H9 (cell line): Measurements from ENCODE around the gene SP140L. TPM values are rescaled to one million over a fixed set of nuclear protein-coding genes. Genes with fewer than 3 reads are reported as not detected.
"Not testable (repeated sequence)": the region's sequence is repeated elsewhere in the genome, so short reads cannot be mapped to it uniquely, and the experiment has no call there.

Experiments
- DNase-seq: peaks from one replicate; pipeline ENCODE4 v3.0.0-alpha.2; 2017
- H2AFZ ChIP-seq: one replicate; pipeline ENCODE4 v1.6.1; 2013; ENCODE audit warnings: mild to moderate bottlenecking, low read length, control low read depth, moderate library complexity
- H2AK5ac ChIP-seq: 2 replicates; pipeline ENCODE4 v1.6.1; 2013; ENCODE audit warnings: low read length, control low read depth, mixed read lengths; ENCODE audit not compliant: insufficient read length
- H2BK120ac ChIP-seq: one replicate; pipeline ENCODE4 v1.6.1; 2013; ENCODE audit warnings: low read depth, mild to moderate bottlenecking, low read length, control low read depth, inconsistent platforms; ENCODE audit not compliant: poor library complexity, severe bottlenecking
- H2BK12ac ChIP-seq: 2 replicates; pipeline ENCODE4 v1.6.1; 2013; ENCODE audit warnings: low read length, control low read depth, mixed read lengths, low read depth; ENCODE audit not compliant: insufficient read length
- H2BK15ac ChIP-seq: 2 replicates; pipeline ENCODE4 v1.6.1; 2013; ENCODE audit warnings: low read depth, low read length, control low read depth
- H2BK20ac ChIP-seq: one replicate; pipeline ENCODE4 v1.6.1; 2013; ENCODE audit warnings: low read depth, mild to moderate bottlenecking, low read length, control low read depth, inconsistent platforms; ENCODE audit not compliant: poor library complexity, severe bottlenecking
- H2BK5ac ChIP-seq: 2 replicates; pipeline ENCODE4 v1.6.1; 2013; ENCODE audit warnings: low read length, control low read depth, mixed read lengths; ENCODE audit not compliant: insufficient read length
- H3K14ac ChIP-seq: 2 replicates; pipeline ENCODE4 v1.6.1; 2013; ENCODE audit warnings: low read length, control low read depth; ENCODE audit not compliant: insufficient read depth
- H3K18ac ChIP-seq: 2 replicates; pipeline ENCODE4 v1.6.1; 2013; ENCODE audit warnings: low read depth, mild to moderate bottlenecking, mixed read lengths, low read length, control low read depth; ENCODE audit not compliant: insufficient read length
- H3K23ac ChIP-seq: 2 replicates; pipeline ENCODE4 v1.6.1; 2013; ENCODE audit warnings: low read length, control low read depth, mixed read lengths, low read depth; ENCODE audit not compliant: insufficient read length
- H3K23me2 ChIP-seq: 2 replicates; pipeline ENCODE4 v1.6.1; 2013; ENCODE audit warnings: low read depth, mild to moderate bottlenecking, mixed read lengths, low read length, control low read depth; ENCODE audit not compliant: insufficient read length, poor library complexity, severe bottlenecking
- H3K27ac ChIP-seq: 2 replicates; pipeline ENCODE4 v1.5.1; 2013; ENCODE audit warnings: low read length, control low read depth, mixed read lengths, low read depth; ENCODE audit not compliant: insufficient read length
- H3K27me3 ChIP-seq: 2 replicates; pipeline ENCODE4 v1.6.1; 2013; ENCODE audit warnings: low read length, control low read depth, inconsistent platforms; ENCODE audit not compliant: insufficient read depth
- H3K4ac ChIP-seq: 2 replicates; pipeline ENCODE4 v1.6.1; 2013; ENCODE audit warnings: low read depth, mild to moderate bottlenecking, control low read depth, inconsistent platforms, low read length, moderate library complexity
- H3K4me1 ChIP-seq: 2 replicates; pipeline ENCODE4 v1.6.1; 2013; ENCODE audit warnings: low read length, control low read depth, inconsistent platforms; ENCODE audit not compliant: insufficient read depth
- H3K4me2 ChIP-seq: 2 replicates; pipeline ENCODE4 v1.6.1; 2013; ENCODE audit warnings: low read length, control low read depth, mixed read lengths; ENCODE audit not compliant: insufficient read length, insufficient read depth
- H3K56ac ChIP-seq: 2 replicates; pipeline ENCODE4 v1.6.1; 2013; ENCODE audit warnings: low read depth, mild to moderate bottlenecking, mixed read lengths, low read length, control low read depth; ENCODE audit not compliant: insufficient read length
- H3K79me1 ChIP-seq: 2 replicates; pipeline ENCODE4 v1.6.1; 2013; ENCODE audit warnings: low read depth, mild to moderate bottlenecking, moderate library complexity, low read length, control low read depth, inconsistent platforms; ENCODE audit not compliant: insufficient read depth, poor library complexity, severe bottlenecking
- H3K79me2 ChIP-seq: 2 replicates; pipeline ENCODE4 v1.6.1; 2013; ENCODE audit warnings: low read length, control low read depth, inconsistent platforms; ENCODE audit not compliant: insufficient read depth
- H3K9ac ChIP-seq: 2 replicates; pipeline ENCODE4 v1.6.1; 2013; ENCODE audit warnings: low read length, control low read depth, mixed read lengths; ENCODE audit not compliant: insufficient read length; ENCODE audit errors: extremely low read depth
- H3K9me3 ChIP-seq: one replicate; pipeline ENCODE4 v1.6.1; 2013; ENCODE audit warnings: low read depth, low read length, inconsistent platforms; ENCODE audit not compliant: control insufficient read depth
- H3T11ph ChIP-seq: one replicate; pipeline ENCODE4 v1.6.1; 2013; ENCODE audit warnings: mild to moderate bottlenecking, low read length, control low read depth, inconsistent platforms
- H4K20me1 ChIP-seq: one replicate; pipeline ENCODE4 v1.6.1; 2013; ENCODE audit not compliant: control insufficient read depth, insufficient read length, insufficient read depth
- H4K5ac ChIP-seq: 2 replicates; pipeline ENCODE4 v1.6.1; 2013; ENCODE audit warnings: low read depth, mild to moderate bottlenecking, mixed read lengths, low read length, control low read depth; ENCODE audit not compliant: insufficient read length
- H4K8ac ChIP-seq: replicated peaks from 2 replicates; pipeline ENCODE4 v1.6.1; 2013; ENCODE audit warnings: low read length, control low read depth, mixed read lengths, low read depth; ENCODE audit not compliant: insufficient read length
- H4K91ac ChIP-seq: 2 replicates; pipeline ENCODE4 v1.6.1; 2013; ENCODE audit warnings: low read depth, mild to moderate bottlenecking, moderate library complexity, mixed read lengths, low read length, control low read depth; ENCODE audit not compliant: insufficient read length
- H3K27ac Mint-ChIP-seq, 3 experiments: 2 replicates in 2 of 3; 3 replicates in 1 of 3; pipeline ENCODE4 v1.8.0; 2020 to 2021; ENCODE audit warnings: mixed read lengths in 3 of 3, mild to moderate bottlenecking in 1 of 3, moderate library complexity in 1 of 3
- H3K27me3 Mint-ChIP-seq: 2 replicates; pipeline ENCODE4 v1.8.0; 2021; ENCODE audit warnings: low read depth, mild to moderate bottlenecking, moderate library complexity, mixed read lengths
- H3K36me3 Mint-ChIP-seq, 3 experiments: 2 replicates in 2 of 3; 3 replicates in 1 of 3; pipeline ENCODE4 v1.8.0; 2020 to 2021; ENCODE audit warnings: low read depth in 3 of 3, mixed read lengths in 3 of 3; ENCODE audit not compliant: insufficient read depth in 1 of 3
- H3K4me1 Mint-ChIP-seq, 2 experiments: 2 replicates each; pipeline ENCODE4 v1.8.0; 2020; ENCODE audit warnings: mixed read lengths in 2 of 2
- H3K4me3 Mint-ChIP-seq, 2 experiments: 2 replicates in 1 of 2; 3 replicates in 1 of 2; pipeline ENCODE4 v1.8.0; 2020 to 2021; ENCODE audit warnings: mild to moderate bottlenecking in 2 of 2, mixed read lengths in 2 of 2, moderate library complexity in 1 of 2
- H3K9me3 Mint-ChIP-seq, 2 experiments: 2 replicates in 1 of 2; 3 replicates in 1 of 2; pipeline ENCODE4 v1.8.0; 2020; ENCODE audit warnings: mild to moderate bottlenecking in 2 of 2, mixed read lengths in 2 of 2, moderate library complexity in 1 of 2
- WGBS: extraction: QIAGEN DNeasy Blood & Tissue Kit; methylation state at CpG from one replicate; pipeline ENCODE4 v1.1.7; 2013; ENCODE audit warnings: missing lambda C conversion rate, low lambda C conversion rate, mixed read lengths; ENCODE audit not compliant: insufficient read length; ENCODE audit errors: extremely low coverage; 5-methylcytosine and 5-hydroxymethylcytosine counted together
- total RNA-seq: library from RNA; stranded (reverse); gene quantifications from 2 replicates; pipeline ENCODE4 v1.2.1, GENCODE V29; 2021
- TF ChIP-seq, protein P1 (sequence below): fragments of 200-600 bp; sonication (generic); conservative IDR thresholded peaks from 3 replicates; pipeline ENCODE4 v1.8.0; 2021; ENCODE audit warnings: antibody characterized with exemption, mild to moderate bottlenecking

The SP140L gene
- total RNA-seq, 1 experiment from 2014 or later, result 1.3 TPM

DNA sequence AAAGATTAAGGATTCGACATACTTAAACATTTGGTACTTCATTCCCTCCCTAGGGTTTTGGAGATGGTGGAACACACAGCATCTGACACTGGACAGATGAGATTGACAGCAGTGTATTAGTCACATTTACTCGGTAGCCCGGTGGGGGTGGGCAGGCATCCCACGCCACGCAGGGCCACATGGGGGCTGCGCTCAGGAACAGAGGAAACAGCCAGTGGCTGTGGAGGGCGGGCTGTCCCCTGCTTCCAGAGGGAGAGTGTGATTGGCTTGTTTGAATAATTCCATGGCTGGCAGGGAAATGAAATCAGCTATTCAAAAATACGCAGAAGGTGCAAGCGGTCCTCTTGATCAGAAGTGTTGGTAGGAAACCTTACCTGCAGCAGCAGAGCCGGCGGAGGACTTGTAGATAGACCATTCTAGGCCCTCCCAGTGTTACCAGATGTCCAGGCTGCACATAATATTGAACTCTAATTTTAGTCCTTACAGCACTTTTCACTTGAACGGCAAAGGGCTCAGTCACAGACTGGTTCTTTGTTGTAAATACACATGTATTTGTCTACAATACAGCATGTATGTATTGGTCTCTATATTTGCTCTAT is 18.5 kb upstream of the SP140L start:
- H3K27ac Mint-ChIP-seq, result no peak overlapping the region; a peak in 1 of 7 replicates
- no peak overlapping the region for H4K91ac ChIP-seq
- no peak overlapping the region for H4K8ac ChIP-seq
- H3K4me1 Mint-ChIP-seq, result peaks cover 12 to 14% of the 10 kb centered on the region in 2 experiments
- no peak overlapping the region for H2BK120ac ChIP-seq
- H3K79me2 ChIP-seq, result no peaks in the 10 kb centered on the region
- peaks cover 9 to 16% of the 10 kb centered on the region in 2 experiments; a peak in 3 of 5 replicates for H3K9me3 Mint-ChIP-seq
- no peak overlapping the region for H2BK20ac ChIP-seq
- no peak overlapping the region for H3K18ac ChIP-seq
- no peak overlapping the region for H2AK5ac ChIP-seq
- no peak for DNase-seq
- H3K14ac ChIP-seq, result no peak overlapping the region
- no peak overlapping the region for H3K9ac ChIP-seq
- no peak overlapping the region for H3T11ph ChIP-seq
- H3K56ac ChIP-seq, result no peak overlapping the region
- no peak overlapping the region for H3K4me3 Mint-ChIP-seq
- H3K4me1 ChIP-seq, result no peaks in the 10 kb centered on the region
- no peaks in the 10 kb centered on the region for H3K79me1 ChIP-seq
- no peaks in the 10 kb centered on the region; a peak in 1 of 7 replicates for H3K36me3 Mint-ChIP-seq
- no peak overlapping the region for H2BK5ac ChIP-seq
- H3K23me2 ChIP-seq, result no peaks in the 10 kb centered on the region
- TF ChIP-seq, protein P1, sequence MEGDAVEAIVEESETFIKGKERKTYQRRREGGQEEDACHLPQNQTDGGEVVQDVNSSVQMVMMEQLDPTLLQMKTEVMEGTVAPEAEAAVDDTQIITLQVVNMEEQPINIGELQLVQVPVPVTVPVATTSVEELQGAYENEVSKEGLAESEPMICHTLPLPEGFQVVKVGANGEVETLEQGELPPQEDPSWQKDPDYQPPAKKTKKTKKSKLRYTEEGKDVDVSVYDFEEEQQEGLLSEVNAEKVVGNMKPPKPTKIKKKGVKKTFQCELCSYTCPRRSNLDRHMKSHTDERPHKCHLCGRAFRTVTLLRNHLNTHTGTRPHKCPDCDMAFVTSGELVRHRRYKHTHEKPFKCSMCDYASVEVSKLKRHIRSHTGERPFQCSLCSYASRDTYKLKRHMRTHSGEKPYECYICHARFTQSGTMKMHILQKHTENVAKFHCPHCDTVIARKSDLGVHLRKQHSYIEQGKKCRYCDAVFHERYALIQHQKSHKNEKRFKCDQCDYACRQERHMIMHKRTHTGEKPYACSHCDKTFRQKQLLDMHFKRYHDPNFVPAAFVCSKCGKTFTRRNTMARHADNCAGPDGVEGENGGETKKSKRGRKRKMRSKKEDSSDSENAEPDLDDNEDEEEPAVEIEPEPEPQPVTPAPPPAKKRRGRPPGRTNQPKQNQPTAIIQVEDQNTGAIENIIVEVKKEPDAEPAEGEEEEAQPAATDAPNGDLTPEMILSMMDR, result no peak
- no peak overlapping the region for H3K27ac ChIP-seq
- H3K23ac ChIP-seq, result no peak overlapping the region
- WGBS, result no CpG with 5 or more reads among the region's 12 CpGs
- H2AFZ ChIP-seq, result no peak overlapping the region
- H2BK15ac ChIP-seq, result no peak overlapping the region
- H3K27me3 Mint-ChIP-seq, result no peaks in the 10 kb centered on the region; the same call in 1 of the 2 replicates
- H4K20me1 ChIP-seq, result no peaks in the 10 kb centered on the region
- H3K27me3 ChIP-seq, result no peaks in the 10 kb centered on the region
- H3K9me3 ChIP-seq, result no peaks in the 10 kb centered on the region
- no peak overlapping the region for H3K4ac ChIP-seq
- H4K5ac ChIP-seq, result no peak overlapping the region
- no peak overlapping the region for H3K4me2 ChIP-seq
- H2BK12ac ChIP-seq, result no peak overlapping the region

DNA sequence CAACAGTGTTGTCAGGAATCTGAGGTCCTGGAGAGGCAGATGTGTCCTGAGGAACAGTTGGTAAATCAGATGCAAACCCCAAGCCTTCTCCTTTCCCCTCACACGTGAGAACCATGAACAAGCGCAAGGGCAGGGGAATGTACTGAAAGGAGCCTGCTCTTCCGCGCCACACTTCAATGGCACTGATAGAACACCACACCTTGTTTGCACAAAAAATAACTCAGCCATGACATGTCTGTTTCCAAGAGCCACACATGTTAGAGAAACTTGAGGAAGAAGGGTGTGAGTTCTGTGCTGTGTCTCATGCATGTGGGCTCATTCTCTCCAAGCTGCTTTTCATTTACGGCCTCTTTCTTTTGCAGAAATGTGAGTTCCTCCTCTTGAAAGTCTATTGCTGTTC is 16.2 kb upstream of the SP140L start:
- H4K5ac ChIP-seq, H2BK5ac ChIP-seq, H3K9me3 Mint-ChIP-seq, H3K23ac ChIP-seq, H4K8ac ChIP-seq, H4K91ac ChIP-seq, H3K79me1 ChIP-seq, H3K36me3 Mint-ChIP-seq, H3K27ac Mint-ChIP-seq, H3K79me2 ChIP-seq, H2BK15ac ChIP-seq, H3K27ac ChIP-seq, H3K9me3 ChIP-seq, H3K56ac ChIP-seq, H2BK120ac ChIP-seq, H3K23me2 ChIP-seq, H2AK5ac ChIP-seq, H3K4ac ChIP-seq, H2BK12ac ChIP-seq, H3T11ph ChIP-seq, H4K20me1 ChIP-seq, H3K27me3 ChIP-seq, H2BK20ac ChIP-seq, H3K27me3 Mint-ChIP-seq, H3K4me2 ChIP-seq, H3K14ac ChIP-seq, H3K4me3 Mint-ChIP-seq, DNase-seq, H3K4me1 ChIP-seq, H3K9ac ChIP-seq, H2AFZ ChIP-seq, H3K18ac ChIP-seq: not testable (repeated sequence)
- H3K4me1 Mint-ChIP-seq, result peaks cover 12 to 14% of the 10 kb centered on the region in 2 experiments
- no CpG with 5 or more reads among the region's 5 CpGs for WGBS
